Measurements from ENCODE around the gene FUCA2.

The FUCA2 gene

GRCh38 chr6:143545165-143545564, 33.6 kb upstream of the FUCA2 start:
- Histone ChIP-seq H3K27me3 (ENCODE audit: control insufficient read depth, insufficient read depth, low read length) (no peaks in the 10 kb centered on the region), H3K36me3 (ENCODE audit: insufficient read depth, low read length) (no peaks in the 10 kb centered on the region), H3K4me2 (ENCODE audit: low read length) (no peak overlapping the region), H3K9me3 (replicated peaks; ENCODE audit: low read length) (no peaks in the 10 kb centered on the region), H3K9ac (ENCODE audit: low read depth, low read length) (no peak overlapping the region), H3K4me1 (ENCODE audit: control insufficient read depth, insufficient read depth, low read length) (peaks cover 3% of the 10 kb centered on the region), H3K4me3 (ENCODE audit: low read length) (no peak overlapping the region)

- H3K4me1 ChIP-seq (ENCODE audit: control insufficient read depth, insufficient read depth, low read length) = peaks cover 3% of the 10 kb centered on the region
- H3K27me3 ChIP-seq (ENCODE audit: control insufficient read depth, insufficient read depth, low read length) = no peaks in the 10 kb centered on the region
- H3K36me3 ChIP-seq (ENCODE audit: insufficient read depth, low read length) = no peaks in the 10 kb centered on the region
- H3K4me2 ChIP-seq (ENCODE audit: low read length) = no peak overlapping the region
- H3K4me3 ChIP-seq (ENCODE audit: low read length) = no peak overlapping the region
- H3K9me3 ChIP-seq (replicated peaks; ENCODE audit: low read length) = no peaks in the 10 kb centered on the region
- H3K9ac ChIP-seq (ENCODE audit: low read depth, low read length) = no peak overlapping the region
These were observed 32.6 kb upstream of the FUCA2 start for GRCh38 chr6:143544011-143544696.

GRCh38 chr6:143543435-143543834, 31.9 kb upstream of the FUCA2 start:
- Histone ChIP-seq H3K9me3 (replicated peaks; ENCODE audit: low read length) (no peaks in the 10 kb centered on the region), H3K4me2 (ENCODE audit: low read length) (no peak overlapping the region), H3K27me3 (ENCODE audit: control insufficient read depth, insufficient read depth, low read length) (no peaks in the 10 kb centered on the region), H3K4me1 (ENCODE audit: control insufficient read depth, insufficient read depth, low read length) (peaks cover 3% of the 10 kb centered on the region), H3K9ac (ENCODE audit: low read depth, low read length) (no peak overlapping the region), H3K36me3 (ENCODE audit: insufficient read depth, low read length) (no peaks in the 10 kb centered on the region), H3K4me3 (ENCODE audit: low read length) (no peak overlapping the region)

GRCh38 chr6:143542888-143543287, 31.4 kb upstream of the FUCA2 start:
- peaks cover 3% of the 10 kb centered on the region for H3K4me1 ChIP-seq (ENCODE audit: control insufficient read depth, insufficient read depth, low read length)
- H3K9ac ChIP-seq (ENCODE audit: low read depth, low read length) = no peak overlapping the region
- no peaks in the 10 kb centered on the region for H3K36me3 ChIP-seq (ENCODE audit: insufficient read depth, low read length)
- no peak overlapping the region for H3K4me2 ChIP-seq (ENCODE audit: low read length)
- no peak overlapping the region for H3K4me3 ChIP-seq (ENCODE audit: low read length)
- H3K9me3 ChIP-seq (replicated peaks; ENCODE audit: low read length) = no peaks in the 10 kb centered on the region
- H3K27me3 ChIP-seq (ENCODE audit: control insufficient read depth, insufficient read depth, low read length) = no peaks in the 10 kb centered on the region

- Histone ChIP-seq H3K4me1 (ENCODE audit: control insufficient read depth, insufficient read depth, low read length) (peaks cover 5% of the 10 kb centered on the region), H3K4me2 (ENCODE audit: low read length) (no peak overlapping the region), H3K36me3 (ENCODE audit: insufficient read depth, low read length) (no peaks in the 10 kb centered on the region), H3K4me3 (ENCODE audit: low read length) (no peak overlapping the region), H3K9me3 (replicated peaks; ENCODE audit: low read length) (no peaks in the 10 kb centered on the region), H3K27me3 (ENCODE audit: control insufficient read depth, insufficient read depth, low read length) (no peaks in the 10 kb centered on the region), H3K9ac (ENCODE audit: low read depth, low read length) (no peak overlapping the region)
These were observed 28.7 kb upstream of the FUCA2 start for GRCh38 chr6:143540192-143540591.

GRCh38 chr6:143539734-143540133, 28.2 kb upstream of the FUCA2 start:
- Histone ChIP-seq H3K9ac (ENCODE audit: low read depth, low read length) (no peak overlapping the region), H3K4me1 (ENCODE audit: control insufficient read depth, insufficient read depth, low read length) (peaks cover 5% of the 10 kb centered on the region), H3K9me3 (replicated peaks; ENCODE audit: low read length) (no peaks in the 10 kb centered on the region), H3K4me3 (ENCODE audit: low read length) (no peak overlapping the region), H3K4me2 (ENCODE audit: low read length) (no peak overlapping the region), H3K27me3 (ENCODE audit: control insufficient read depth, insufficient read depth, low read length) (no peaks in the 10 kb centered on the region), H3K36me3 (ENCODE audit: insufficient read depth, low read length) (no peaks in the 10 kb centered on the region)

GRCh38 chr6:143539106-143539505, 27.6 kb upstream of the FUCA2 start:
- no peak overlapping the region for H3K9ac ChIP-seq (ENCODE audit: low read depth, low read length)
- no peaks in the 10 kb centered on the region for H3K9me3 ChIP-seq (replicated peaks; ENCODE audit: low read length)
- peaks cover 5% of the 10 kb centered on the region for H3K4me1 ChIP-seq (ENCODE audit: control insufficient read depth, insufficient read depth, low read length)
- H3K36me3 ChIP-seq (ENCODE audit: insufficient read depth, low read length) = no peaks in the 10 kb centered on the region
- no peak overlapping the region for H3K4me3 ChIP-seq (ENCODE audit: low read length)
- H3K27me3 ChIP-seq (ENCODE audit: control insufficient read depth, insufficient read depth, low read length) = no peaks in the 10 kb centered on the region
- no peak overlapping the region for H3K4me2 ChIP-seq (ENCODE audit: low read length)

- Histone ChIP-seq H3K4me1 (ENCODE audit: control insufficient read depth, insufficient read depth, low read length) (peaks cover 5% of the 10 kb centered on the region), H3K4me3 (ENCODE audit: low read length) (no peak overlapping the region), H3K27me3 (ENCODE audit: control insufficient read depth, insufficient read depth, low read length) (no peaks in the 10 kb centered on the region), H3K9ac (ENCODE audit: low read depth, low read length) (no peak overlapping the region), H3K4me2 (ENCODE audit: low read length) (no peak overlapping the region), H3K36me3 (ENCODE audit: insufficient read depth, low read length) (no peaks in the 10 kb centered on the region), H3K9me3 (replicated peaks; ENCODE audit: low read length) (no peaks in the 10 kb centered on the region)
These were observed 26.9 kb upstream of the FUCA2 start for GRCh38 chr6:143538374-143538773.

GRCh38 chr6:143536866-143537691, 25.6 kb upstream of the FUCA2 start:
- peak overlapping the region; percentile 69 for H3K9ac ChIP-seq (ENCODE audit: low read depth, low read length)
- H3K4me1 ChIP-seq (ENCODE audit: control insufficient read depth, insufficient read depth, low read length) = peaks cover 5% of the 10 kb centered on the region
- peak overlapping the region; percentile 77 for H3K4me3 ChIP-seq (ENCODE audit: low read length)
- no peaks in the 10 kb centered on the region for H3K36me3 ChIP-seq (ENCODE audit: insufficient read depth, low read length)
- peak overlapping the region; percentile 84 for H3K4me2 ChIP-seq (ENCODE audit: low read length)
- peaks cover 6% of the 10 kb centered on the region for H3K27me3 ChIP-seq (ENCODE audit: control insufficient read depth, insufficient read depth, low read length)
- no peaks in the 10 kb centered on the region for H3K9me3 ChIP-seq (replicated peaks; ENCODE audit: low read length)

GRCh38 chr6:143536461-143536865, 24.9 kb upstream of the FUCA2 start:
- Histone ChIP-seq H3K4me3 (ENCODE audit: low read length) (peak overlapping the region; percentile 77), H3K27me3 (ENCODE audit: control insufficient read depth, insufficient read depth, low read length) (peaks cover 6% of the 10 kb centered on the region), H3K9ac (ENCODE audit: low read depth, low read length) (peak overlapping the region; percentile 69), H3K4me2 (ENCODE audit: low read length) (peak overlapping the region; percentile 84), H3K36me3 (ENCODE audit: insufficient read depth, low read length) (no peaks in the 10 kb centered on the region), H3K9me3 (replicated peaks; ENCODE audit: low read length) (no peaks in the 10 kb centered on the region), H3K4me1 (ENCODE audit: control insufficient read depth, insufficient read depth, low read length) (peaks cover 5% of the 10 kb centered on the region)

- Histone ChIP-seq H3K4me3 (ENCODE audit: low read length) (no peak overlapping the region), H3K36me3 (ENCODE audit: insufficient read depth, low read length) (no peaks in the 10 kb centered on the region), H3K27me3 (ENCODE audit: control insufficient read depth, insufficient read depth, low read length) (peaks cover 6% of the 10 kb centered on the region), H3K9me3 (replicated peaks; ENCODE audit: low read length) (no peaks in the 10 kb centered on the region), H3K4me1 (ENCODE audit: control insufficient read depth, insufficient read depth, low read length) (peaks cover 5% of the 10 kb centered on the region), H3K9ac (ENCODE audit: low read depth, low read length) (no peak overlapping the region), H3K4me2 (ENCODE audit: low read length) (no peak overlapping the region)
These were observed 23.7 kb upstream of the FUCA2 start for GRCh38 chr6:143535189-143535614.

Measured in skeletal muscle satellite cell (primary cell).